ENCODE results near the gene UXT. TPM values are rescaled to one million over a fixed set of nuclear protein-coding genes. Genes with fewer than 3 reads are reported as not detected.

UXT gene
- total and polyA plus RNA-seq, 9 of the 15 experiments (the other 6 are each of a cell fraction or from before 2014, with no cell fraction given), result 141 to 300 (median 204) TPM

- TF ChIP-seq ZNF655 (CRISPR knock-in tag; IDR thresholded peaks at IDR 0.05) (no peak), NUFIP1 (IDR thresholded peaks at IDR 0.05; ENCODE audit: partially characterized antibody) (no peak), POLR2AphosphoS5 (IDR thresholded peaks at IDR 0.05; ENCODE audit: control insufficient read depth, insufficient read depth, low read depth, low read length) (peak; percentile 63), ZNF282 (CRISPR knock-in tag; IDR thresholded peaks at IDR 0.05) (no peak), TCF7L2 (IDR thresholded peaks at IDR 0.05; ENCODE audit: low read depth, low read length) (0 out of 2 replicates have a peak, but pooled peaks have one; percentile 59), RBM14 (IDR thresholded peaks at IDR 0.05; ENCODE audit: borderline replicate concordance, insufficient read depth, low read depth, low read length) (no peak), RFX1 (IDR thresholded peaks at IDR 0.05) (no peak), HNRNPL (IDR thresholded peaks at IDR 0.05; ENCODE audit: low read depth, low read length) (no peak), MBD2 (IDR thresholded peaks at IDR 0.05; ENCODE audit: borderline replicate concordance, low read depth) (peak; percentile 45), XRCC3 (IDR thresholded peaks at IDR 0.05) (no peak), KAT2B (IDR thresholded peaks at IDR 0.05; ENCODE audit: low read depth, low read length) (no peak), NEUROD1 (IDR thresholded peaks at IDR 0.05; ENCODE audit: borderline replicate concordance, low read depth, low read length, partially characterized antibody) (no peak), ZNF766 (CRISPR knock-in tag; conservative IDR thresholded peaks at IDR 0.05) (no peak), KAT7 (CRISPR knock-in tag; IDR thresholded peaks at IDR 0.05; ENCODE audit: borderline replicate concordance) (peak; percentile 87; the same call in 1 of the 2 replicates), TCF7 (IDR thresholded peaks at IDR 0.05; ENCODE audit: borderline replicate concordance) (peak; percentile 96), NFIC (IDR thresholded peaks at IDR 0.05) (peak; percentile 44; the same call in 1 of the 2 replicates), TAL1 (IDR thresholded peaks at IDR 0.05) (no peak), KDM5B (IDR thresholded peaks at IDR 0.05; ENCODE audit: insufficient replicate concordance, low read depth, low read length) (peak; percentile 78), USF1 (CRISPR knock-in tag; IDR thresholded peaks at IDR 0.05) (peak; percentile 65)
- TF ChIP-seq, protein P1, sequence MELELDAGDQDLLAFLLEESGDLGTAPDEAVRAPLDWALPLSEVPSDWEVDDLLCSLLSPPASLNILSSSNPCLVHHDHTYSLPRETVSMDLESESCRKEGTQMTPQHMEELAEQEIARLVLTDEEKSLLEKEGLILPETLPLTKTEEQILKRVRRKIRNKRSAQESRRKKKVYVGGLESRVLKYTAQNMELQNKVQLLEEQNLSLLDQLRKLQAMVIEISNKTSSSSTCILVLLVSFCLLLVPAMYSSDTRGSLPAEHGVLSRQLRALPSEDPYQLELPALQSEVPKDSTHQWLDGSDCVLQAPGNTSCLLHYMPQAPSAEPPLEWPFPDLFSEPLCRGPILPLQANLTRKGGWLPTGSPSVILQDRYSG (tag; conservative IDR thresholded peaks at IDR 0.05; ENCODE audit: low read depth), result no peak
- TF ChIP-seq, protein P2, sequence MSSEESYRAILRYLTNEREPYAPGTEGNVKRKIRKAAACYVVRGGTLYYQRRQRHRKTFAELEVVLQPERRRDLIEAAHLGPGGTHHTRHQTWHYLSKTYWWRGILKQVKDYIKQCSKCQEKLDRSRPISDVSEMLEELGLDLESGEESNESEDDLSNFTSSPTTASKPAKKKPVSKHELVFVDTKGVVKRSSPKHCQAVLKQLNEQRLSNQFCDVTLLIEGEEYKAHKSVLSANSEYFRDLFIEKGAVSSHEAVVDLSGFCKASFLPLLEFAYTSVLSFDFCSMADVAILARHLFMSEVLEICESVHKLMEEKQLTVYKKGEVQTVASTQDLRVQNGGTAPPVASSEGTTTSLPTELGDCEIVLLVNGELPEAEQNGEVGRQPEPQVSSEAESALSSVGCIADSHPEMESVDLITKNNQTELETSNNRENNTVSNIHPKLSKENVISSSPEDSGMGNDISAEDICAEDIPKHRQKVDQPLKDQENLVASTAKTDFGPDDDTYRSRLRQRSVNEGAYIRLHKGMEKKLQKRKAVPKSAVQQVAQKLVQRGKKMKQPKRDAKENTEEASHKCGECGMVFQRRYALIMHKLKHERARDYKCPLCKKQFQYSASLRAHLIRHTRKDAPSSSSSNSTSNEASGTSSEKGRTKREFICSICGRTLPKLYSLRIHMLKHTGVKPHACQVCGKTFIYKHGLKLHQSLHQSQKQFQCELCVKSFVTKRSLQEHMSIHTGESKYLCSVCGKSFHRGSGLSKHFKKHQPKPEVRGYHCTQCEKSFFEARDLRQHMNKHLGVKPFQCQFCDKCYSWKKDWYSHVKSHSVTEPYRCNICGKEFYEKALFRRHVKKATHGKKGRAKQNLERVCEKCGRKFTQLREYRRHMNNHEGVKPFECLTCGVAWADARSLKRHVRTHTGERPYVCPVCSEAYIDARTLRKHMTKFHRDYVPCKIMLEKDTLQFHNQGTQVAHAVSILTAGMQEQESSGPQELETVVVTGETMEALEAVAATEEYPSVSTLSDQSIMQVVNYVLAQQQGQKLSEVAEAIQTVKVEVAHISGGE (CRISPR knock-in tag; IDR thresholded peaks at IDR 0.05), result peak in 1 of 3 experiments; percentile 55; a peak in 1 of 6 replicates
Measured at GRCh38 chrX:47658684-47659420, at the start of gene UXT (continued).
